Inferior parietal cortex (tissue), 1 donor: ENCODE results near the gene ADO.

ENCODE experiments used
- DNase-seq: peaks from one replicate; pipeline ENCODE4 v3.0.0-alpha.2; 2016; ENCODE audit errors: extremely low spot score

The ADO gene

GRCh38 chr10:62817766-62818425, 13.4 kb downstream of the ADO start:
- DNase-seq = peak; percentile 58

DNA sequence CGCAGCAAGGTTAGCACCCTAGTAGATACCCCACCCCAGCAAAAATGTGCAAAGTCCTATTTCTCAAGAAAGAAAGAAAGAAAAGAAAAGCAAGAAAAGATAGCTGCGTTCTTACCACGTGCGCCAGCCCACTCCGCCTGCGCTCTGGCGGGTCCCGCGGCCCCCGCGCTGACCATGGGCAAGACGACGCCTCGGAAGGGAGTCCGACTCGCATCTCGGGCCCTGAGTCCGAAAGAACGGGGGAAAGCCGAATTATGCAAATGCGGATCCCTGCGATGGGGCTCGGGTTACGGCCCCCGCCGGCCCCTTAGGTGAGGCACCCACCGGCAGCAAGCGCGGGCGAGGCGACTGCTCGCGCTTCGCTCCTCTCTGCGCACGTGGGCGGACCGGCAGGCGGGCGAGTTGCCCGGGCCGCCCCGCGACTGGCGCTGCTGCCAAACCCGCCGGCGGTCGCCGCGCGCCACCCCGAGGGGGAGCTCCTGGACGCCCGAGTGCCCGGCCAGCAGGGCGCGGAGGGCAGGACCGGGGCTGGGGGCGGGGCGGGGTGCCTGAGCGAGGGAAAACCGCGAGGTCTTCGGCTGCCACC, 14.0 kb downstream of the ADO start:
- DNase-seq = no peak

DNA sequence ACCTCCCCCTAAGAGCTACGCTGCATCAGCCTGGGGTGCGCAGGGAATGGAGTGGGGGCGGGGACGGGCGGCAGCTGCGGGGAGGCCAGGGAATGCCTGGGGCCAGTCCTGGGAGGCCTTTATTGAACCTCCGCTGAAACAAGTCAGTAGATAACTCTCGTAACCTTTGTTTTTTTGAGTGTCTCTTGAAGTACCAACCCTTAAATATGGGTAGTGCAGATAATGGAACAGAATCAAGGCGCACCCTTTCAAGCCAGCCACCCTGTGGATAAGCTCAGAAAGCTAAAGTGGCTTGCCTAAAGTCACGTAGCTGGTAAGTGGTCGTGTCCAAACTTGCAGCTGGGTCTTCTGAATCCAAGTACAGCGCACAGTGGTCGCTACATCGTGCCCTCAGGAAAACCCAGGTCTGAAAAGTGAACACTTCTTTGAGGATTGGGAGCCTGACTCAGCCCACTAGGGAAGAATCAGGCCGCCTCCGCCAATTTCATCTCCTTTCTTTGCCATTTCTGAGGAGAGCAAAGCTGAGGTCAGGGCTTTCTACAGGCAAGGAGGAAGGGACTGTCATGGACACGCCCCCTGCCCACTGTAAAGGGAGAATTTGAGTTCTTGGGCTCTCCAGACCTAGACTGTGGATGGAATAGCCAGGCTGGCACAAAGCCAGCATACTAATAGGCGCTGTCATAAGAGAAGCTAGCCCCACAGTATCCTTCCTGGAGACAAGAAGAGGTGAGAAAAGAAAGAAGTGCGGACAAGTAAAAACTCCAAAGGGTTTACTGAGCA, 14.8 kb downstream of the ADO start:
- DNase-seq = no peak

DNA sequence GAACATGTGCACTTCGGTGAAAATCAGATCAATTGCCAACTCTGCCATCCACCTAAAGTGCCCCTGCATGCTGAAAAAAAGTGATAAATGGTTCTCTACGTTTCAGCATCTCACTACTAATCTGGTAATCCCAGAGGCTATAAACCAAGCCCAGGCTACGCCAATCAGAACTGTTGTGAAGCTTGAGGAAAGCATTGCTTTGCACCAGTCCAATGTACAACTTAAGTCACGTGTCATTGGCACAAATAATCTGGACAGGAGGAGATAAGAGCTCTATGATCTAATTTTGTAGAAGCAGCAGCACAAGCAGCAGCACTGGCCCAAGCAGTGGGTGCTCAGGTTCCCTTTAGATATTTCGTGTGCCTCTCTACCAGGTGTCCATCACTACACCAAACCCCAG, 16.1 kb downstream of the ADO start:
- no peak for DNase-seq

GRCh38 chr10:62826273-62826672, 21.8 kb downstream of the ADO start:
- no peak for DNase-seq

DNA sequence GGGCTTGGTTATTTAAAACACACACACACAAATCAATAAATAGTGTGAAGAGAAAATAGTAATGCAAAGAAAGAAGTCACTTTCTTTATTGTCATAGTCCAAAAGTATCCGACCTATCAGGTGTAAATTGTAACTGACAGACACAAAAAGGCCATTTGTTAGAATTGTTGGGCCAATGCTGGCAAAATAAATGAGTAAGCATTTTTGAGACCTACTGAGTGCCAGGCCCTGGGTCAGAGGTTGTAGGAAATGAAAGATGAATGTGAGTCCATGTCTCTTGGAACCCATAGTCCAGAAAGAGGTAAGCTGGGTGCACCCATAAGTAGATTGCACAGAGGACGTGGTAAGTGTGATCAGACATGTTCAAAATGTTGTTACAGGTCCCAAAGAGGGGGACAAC, 25.1 kb downstream of the ADO start:
- no peak for DNase-seq

- DNase-seq = no peak
These were observed 26.2 kb downstream of the ADO start for GRCh38 chr10:62830679-62831078.

GRCh38 chr10:62831346-62831745, 26.8 kb downstream of the ADO start:
- no peak for DNase-seq

GRCh38 chr10:62839590-62839989, 35.1 kb downstream of the ADO start:
- no peak for DNase-seq

GRCh38 chr10:62842983-62843382, 38.5 kb downstream of the ADO start:
- no peak for DNase-seq

DNA sequence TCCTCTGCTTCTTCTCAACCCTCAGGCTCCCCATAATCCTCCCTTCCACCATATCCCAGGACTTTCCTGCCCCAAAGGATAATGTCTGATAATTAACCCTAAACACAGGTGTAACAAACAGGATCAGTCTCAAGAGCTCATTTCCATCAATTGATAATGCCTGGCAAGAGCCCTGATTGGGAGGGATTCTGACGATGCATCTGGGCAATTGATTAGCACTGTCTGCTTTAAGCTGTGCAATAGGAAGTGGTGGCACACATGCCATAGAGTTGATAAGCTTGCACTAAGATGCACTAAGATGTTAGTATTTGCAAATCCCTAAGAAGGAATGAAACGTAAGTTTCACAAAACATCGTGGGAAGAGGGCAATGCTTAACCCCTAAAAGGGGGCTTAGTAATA, 39.1 kb downstream of the ADO start:
- DNase-seq = no peak

GRCh38 chr10:62844280-62845011, 39.9 kb downstream of the ADO start:
- DNase-seq = no peak

- no peak for DNase-seq
These were observed 42.9 kb downstream of the ADO start for GRCh38 chr10:62847433-62847832.

- DNase-seq = no peak
These were observed 46.1 kb downstream of the ADO start for GRCh38 chr10:62850646-62851045.

DNA sequence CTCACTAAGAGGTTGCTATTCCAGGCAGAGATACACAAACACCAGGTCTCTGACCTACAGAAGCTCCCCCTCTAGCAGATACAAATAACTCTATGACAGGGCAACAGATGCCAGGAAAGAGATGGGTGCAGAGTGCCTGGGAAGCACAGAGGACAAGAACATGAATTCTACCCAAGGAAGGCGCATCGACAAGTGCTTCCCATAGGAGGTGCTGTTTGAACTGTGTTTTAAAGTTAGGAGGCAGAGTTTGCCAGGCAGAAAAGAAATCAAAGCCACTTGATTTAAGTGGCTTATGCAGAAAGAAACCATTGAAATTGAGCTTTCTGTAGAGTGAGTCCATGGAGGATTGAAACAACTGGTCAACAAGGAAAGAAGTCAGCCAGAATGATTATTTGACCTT, 46.9 kb downstream of the ADO start:
- no peak for DNase-seq

GRCh38 chr10:62852961-62853702, 48.6 kb downstream of the ADO start:
- DNase-seq = no peak

- DNase-seq = no peak
These were observed 49.2 kb downstream of the ADO start for GRCh38 chr10:62853710-62854109.

DNA sequence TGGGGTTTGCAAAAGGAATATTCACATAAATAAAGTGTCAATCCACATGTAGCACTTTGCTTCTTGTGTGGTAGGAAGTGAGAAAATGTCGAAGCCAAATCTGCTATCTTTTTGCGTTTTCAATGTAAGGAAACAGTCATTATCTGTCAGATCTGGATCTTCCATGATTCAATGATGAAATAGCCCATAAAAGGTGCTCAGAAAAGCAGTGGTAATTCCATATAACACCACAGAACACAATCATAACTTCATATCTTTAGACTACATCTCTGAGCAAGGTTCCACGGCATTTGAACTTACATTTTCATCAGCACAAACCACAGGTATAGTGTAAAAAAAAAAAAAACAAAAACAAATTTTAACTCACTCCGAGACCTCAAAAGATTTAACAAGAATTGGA, 51.5 kb downstream of the ADO start:
- no peak for DNase-seq
